ENCODE measurements around the gene ZBTB46.

DNA sequence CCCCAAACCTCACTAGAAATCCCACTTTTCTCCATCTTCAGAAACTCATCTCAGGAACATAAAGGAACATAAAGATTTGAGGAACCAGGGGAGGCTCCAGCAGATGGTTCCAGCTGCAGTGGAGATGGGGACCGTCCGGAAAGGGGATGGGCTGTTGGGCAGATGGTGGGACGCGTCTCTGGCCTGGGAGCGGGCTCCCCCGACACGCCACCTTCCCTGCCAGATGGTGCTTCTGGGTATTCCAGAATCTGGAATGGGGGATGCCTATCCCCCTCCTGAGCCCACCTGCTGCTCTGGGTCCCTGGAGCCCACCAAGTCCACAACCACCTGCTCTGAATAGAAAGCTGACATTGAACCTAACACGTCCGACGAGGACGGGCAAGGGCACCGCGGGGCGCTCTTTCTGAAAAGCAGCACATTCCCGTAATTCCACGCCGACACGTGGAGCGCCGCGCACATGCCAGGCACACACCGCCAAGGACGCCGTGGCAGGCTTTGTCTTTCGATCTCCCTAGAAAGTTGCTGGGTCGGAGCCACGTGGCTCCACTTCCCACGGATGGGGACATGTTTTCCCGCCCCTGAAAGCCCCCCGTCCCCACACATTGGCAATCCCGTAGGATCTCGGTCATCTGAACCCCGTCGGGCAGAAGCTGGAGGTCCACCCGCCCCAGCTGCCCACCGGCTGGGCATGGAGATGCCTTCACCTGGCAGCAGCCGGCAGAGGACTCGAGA lies 64.2 kb downstream of the ZBTB46 start:
- TF ChIP-seq CTCF (IDR thresholded peaks at IDR 0.05 in 2 of 3, conservative IDR thresholded peaks at IDR 0.05 in 1 of 3; ENCODE audit: borderline replicate concordance in 1 of 3, insufficient read depth in 1 of 3, low read depth in 2 of 3, low read length in 2 of 3) (no peak), SP1 (IDR thresholded peaks at IDR 0.05; ENCODE audit: low read depth) (no peak)

All from HCT116 (cell line).